Panc1 (cell line): ENCODE data around the gene SIRPD. TPM values are rescaled to one million over a fixed set of nuclear protein-coding genes. Genes with fewer than 3 reads are reported as not detected.

ENCODE experiments used
- ATAC-seq: fragments of 200-7000 bp; cut with Tn5 transposase; 2 replicates; pipeline ENCODE4 v1.9.1; 2020; ENCODE audit warnings: mild to moderate bottlenecking, moderate library complexity
- BruUV-seq: library from RNA; stranded (reverse); fragments of 400-500 nt; replicated peaks from 2 replicates; lab custom pipeline; 2021; lab: Mats Ljungman, UMichigan
- CTCF ChIA-PET: fragments of 300-600 bp; sonication (Branson Sonifier 250); formaldehyde crosslinking; loops from one replicate; lab custom pipeline; 2022; ENCODE audit warnings: antibody characterized with exemption; lab: Charles Lee
- POLR2A ChIA-PET: fragments of 300-600 bp; sonication (Branson Sonifier 250); formaldehyde crosslinking; loops from one replicate; lab custom pipeline; 2022; ENCODE audit warnings: antibody characterized with exemption; lab: Charles Lee
- DNase-seq: peaks from one replicate; pipeline ENCODE4 v3.0.0-alpha.2; 2010; ENCODE audit warnings: low read depth, low spot score
- H3K27ac ChIP-seq: 2 replicates; pipeline ENCODE4 v1.5.1; 2011; ENCODE audit warnings: mild to moderate bottlenecking, low read length, inconsistent platforms
- H3K27me3 ChIP-seq: fragments of 200-500 bp; sonication (Bioruptor generic); 2 replicates; pipeline ENCODE4 v1.6.0; 2014; ENCODE audit warnings: low read length, inconsistent platforms; ENCODE audit not compliant: control insufficient read depth, insufficient read depth
- H3K36me3 ChIP-seq: fragments of 200-500 bp; sonication (Bioruptor generic); 2 replicates; pipeline ENCODE4 v1.5.1; 2014; ENCODE audit warnings: inconsistent platforms, mild to moderate bottlenecking, low read length, moderate library complexity; ENCODE audit not compliant: control insufficient read depth, insufficient read depth
- H3K4me1 ChIP-seq: 2 replicates; pipeline ENCODE4 v1.5.1; 2011; ENCODE audit warnings: inconsistent platforms, mild to moderate bottlenecking, low read length, moderate library complexity; ENCODE audit not compliant: control insufficient read depth, insufficient read depth
- H3K4me3 ChIP-seq, 2 experiments: 2 replicates each; pipeline ENCODE4 v1.5.1; 2011 to 2012; ENCODE audit warnings: low read depth in 2 of 2, low read length in 2 of 2, mild to moderate bottlenecking in 2 of 2, inconsistent platforms in 1 of 2, moderate library complexity in 1 of 2
- H3K9me3 ChIP-seq: fragments of 200-500 bp; sonication (Bioruptor generic); 2 replicates; pipeline ENCODE4 v1.5.1; 2014; ENCODE audit warnings: low read depth, mild to moderate bottlenecking, inconsistent platforms, low read length, moderate library complexity; ENCODE audit not compliant: control insufficient read depth, insufficient read depth
- CTCF ChIP-seq: fragments of 450-650 bp; IDR thresholded peaks from 2 replicates; pipeline ENCODE4 v1.5.1; 2017; ENCODE audit warnings: mild to moderate bottlenecking
- POLR2AphosphoS5 ChIP-seq: IDR thresholded peaks from 2 replicates; pipeline ENCODE4 v1.6.1; 2012; ENCODE audit warnings: mild to moderate bottlenecking, low read depth, low read length, moderate library complexity
- REST ChIP-seq, 2 experiments: IDR thresholded peaks; 2 replicates each; pipeline ENCODE4 v1.6.1; 2011 to 2012; ENCODE audit warnings: low read depth in 2 of 2, control low read depth in 1 of 2, low read length in 1 of 2, mild to moderate bottlenecking in 1 of 2, moderate library complexity in 1 of 2; ENCODE audit not compliant: insufficient read depth in 1 of 2
- SIN3A ChIP-seq: IDR thresholded peaks from 2 replicates; pipeline ENCODE4 v1.6.1; 2012; ENCODE audit warnings: low read depth, mild to moderate bottlenecking, low read length, moderate library complexity, borderline replicate concordance; ENCODE audit not compliant: insufficient read depth
- TCF7L2 ChIP-seq: IDR thresholded peaks from 2 replicates; pipeline ENCODE4 v1.6.1; 2011; ENCODE audit warnings: mild to moderate bottlenecking, low read depth, low read length, inconsistent platforms
- in situ Hi-C: cut with HindIII; loops from 2 replicates; pipeline ENCODE4 v1.10.0; 2016; ENCODE audit warnings: low sequenced_read_pairs, low pct_unique_long_range_greater_than_20kb
- intact Hi-C: fragments of 100-400 bp; cut with micrococcal nuclease; formaldehyde crosslinking; loops from one replicate; pipeline ENCODE4 v1.10.0; 2022; ENCODE audit not compliant: unreplicated experiment
- total RNA-seq: library from RNA; stranded (reverse); gene quantifications from one replicate; pipeline ENCODE4 v1.2.1, GENCODE V29; 2021; ENCODE audit not compliant: unreplicated experiment

The SIRPD gene
- total RNA-seq, 1 experiment from 2014 or later, result not detected

- ChIA-PET CTCF (no interaction called here), POLR2A (no interaction called here)
- no peak for ATAC-seq
- Histone ChIP-seq H3K4me1 (no peaks in the 10 kb centered on the region), H3K4me3 (no peak overlapping the region), H3K27me3 (peaks cover 9% of the 10 kb centered on the region; the same call in 1 of the 2 replicates), H3K36me3 (no peaks in the 10 kb centered on the region), H3K27ac (no peak overlapping the region), H3K9me3 (no peaks in the 10 kb centered on the region)
- in situ Hi-C loops (no loop called here), intact Hi-C loops (no loop called here)
- DNase-seq, result no peak
- TF ChIP-seq POLR2AphosphoS5, result no peak
- TF ChIP-seq SIN3A, result no peak
- TF ChIP-seq TCF7L2, result no peak
- BruUV-seq, result no TSS peak
These were observed 28.7 kb downstream of the SIRPD start for GRCh38 chr20:1528811-1529210.

GRCh38 chr20:1527923-1528322, 29.6 kb downstream of the SIRPD start:
- POLR2A ChIA-PET, result no interaction called here
- no peaks in the 10 kb centered on the region for H3K36me3 ChIP-seq
- H3K9me3 ChIP-seq, result no peaks in the 10 kb centered on the region
- TF ChIP-seq SIN3A (no peak), POLR2AphosphoS5 (no peak), TCF7L2 (no peak), CTCF (no peak), REST (IDR thresholded peaks at IDR 0.05; ENCODE audit: insufficient read depth in 1 of 2, low read depth in 2 of 2, low read length in 1 of 2) (no peak)
- in situ Hi-C loops (no loop called here), intact Hi-C loops (no loop called here)
- BruUV-seq, result no TSS peak
- no peak for ATAC-seq
- CTCF ChIA-PET, result no interaction called here
- H3K27me3 ChIP-seq, result peaks cover 9% of the 10 kb centered on the region; the same call in 1 of the 2 replicates
- no peaks in the 10 kb centered on the region for H3K4me1 ChIP-seq
- H3K27ac ChIP-seq, result no peak overlapping the region
- no peak for DNase-seq
- H3K4me3 ChIP-seq, result no peak overlapping the region

GRCh38 chr20:1526896-1527295, 30.6 kb downstream of the SIRPD start:
- CTCF ChIA-PET, result no interaction called here
- Histone ChIP-seq H3K27me3 (peaks cover 12% of the 10 kb centered on the region; the same call in 1 of the 2 replicates), H3K27ac (no peak overlapping the region), H3K36me3 (no peaks in the 10 kb centered on the region), H3K4me3 (no peak overlapping the region), H3K9me3 (no peaks in the 10 kb centered on the region), H3K4me1 (no peaks in the 10 kb centered on the region)
- POLR2A ChIA-PET, result no interaction called here
- DNase-seq (no peak), ATAC-seq (no peak)
- intact Hi-C loops (no loop called here), in situ Hi-C loops (no loop called here)
- TF ChIP-seq TCF7L2 (no peak), REST (IDR thresholded peaks at IDR 0.05; ENCODE audit: insufficient read depth in 1 of 2, low read depth in 2 of 2, low read length in 1 of 2) (no peak), SIN3A (no peak), POLR2AphosphoS5 (no peak), CTCF (no peak)
- no TSS peak for BruUV-seq
